Activated CD8-positive, alpha-beta T cell treated with anti-CD3 and anti-CD28 coated beads for 36 hours (primary cell): Measurements from ENCODE around the gene ARSA. TPM values are rescaled to one million over a fixed set of nuclear protein-coding genes. Genes with fewer than 3 reads are reported as not detected.

ENCODE experiments used
- ATAC-seq: fragments of 200-7000 bp; cut with Tn5 transposase; one replicate; pipeline ENCODE4 v1.10.0; 2021; ENCODE audit warnings: mild to moderate bottlenecking, moderate library complexity
- CTCF ChIA-PET: fragments of 350-600 bp; sonication (Branson Sonifier 250); formaldehyde crosslinking; loops from one replicate; lab custom pipeline; 2021; ENCODE audit warnings: antibody characterized with exemption; lab: Charles Lee
- POLR2A ChIA-PET: fragments of 350-600 bp; sonication (Branson Sonifier 250); formaldehyde crosslinking; loops from one replicate; lab custom pipeline; 2021; ENCODE audit warnings: antibody characterized with exemption; lab: Charles Lee
- DNase-seq: peaks from one replicate; pipeline ENCODE4 v3.0.0-alpha.2; 2020
- H3K27ac Mint-ChIP-seq: one replicate; pipeline ENCODE4 v1.8.0; 2021; ENCODE audit warnings: mild to moderate bottlenecking, mixed read lengths
- H3K27me3 Mint-ChIP-seq: one replicate; pipeline ENCODE4 v1.8.0; 2021; ENCODE audit warnings: mixed read lengths
- H3K36me3 Mint-ChIP-seq: one replicate; pipeline ENCODE4 v1.8.0; 2021; ENCODE audit warnings: low read depth, mixed read lengths
- H3K4me1 Mint-ChIP-seq: one replicate; pipeline ENCODE4 v1.8.0; 2021; ENCODE audit warnings: low read depth, mixed read lengths
- H3K4me3 Mint-ChIP-seq: one replicate; pipeline ENCODE4 v1.8.0; 2021; ENCODE audit warnings: mild to moderate bottlenecking, moderate library complexity, mixed read lengths
- H3K9me3 Mint-ChIP-seq: one replicate; pipeline ENCODE4 v1.8.0; 2021; ENCODE audit warnings: mixed read lengths
- intact Hi-C: fragments of 100-400 bp; cut with micrococcal nuclease; formaldehyde crosslinking; loops from one replicate; pipeline ENCODE4 v1.10.0; 2022
- total RNA-seq, 2 experiments: library from RNA; stranded (reverse); gene quantifications; one replicate each; pipeline ENCODE4 v1.2.3, GENCODE V29; 2021
- TF ChIP-seq, protein P1 (sequence below): fragments of 200-600 bp; IDR thresholded peaks from one replicate; pipeline ENCODE4 v1.8.0; 2022; ENCODE audit warnings: antibody characterized with exemption, mild to moderate bottlenecking

Gene ARSA
- total RNA-seq, 2 experiments from 2014 or later: 11.6 to 11.8 TPM

DNA sequence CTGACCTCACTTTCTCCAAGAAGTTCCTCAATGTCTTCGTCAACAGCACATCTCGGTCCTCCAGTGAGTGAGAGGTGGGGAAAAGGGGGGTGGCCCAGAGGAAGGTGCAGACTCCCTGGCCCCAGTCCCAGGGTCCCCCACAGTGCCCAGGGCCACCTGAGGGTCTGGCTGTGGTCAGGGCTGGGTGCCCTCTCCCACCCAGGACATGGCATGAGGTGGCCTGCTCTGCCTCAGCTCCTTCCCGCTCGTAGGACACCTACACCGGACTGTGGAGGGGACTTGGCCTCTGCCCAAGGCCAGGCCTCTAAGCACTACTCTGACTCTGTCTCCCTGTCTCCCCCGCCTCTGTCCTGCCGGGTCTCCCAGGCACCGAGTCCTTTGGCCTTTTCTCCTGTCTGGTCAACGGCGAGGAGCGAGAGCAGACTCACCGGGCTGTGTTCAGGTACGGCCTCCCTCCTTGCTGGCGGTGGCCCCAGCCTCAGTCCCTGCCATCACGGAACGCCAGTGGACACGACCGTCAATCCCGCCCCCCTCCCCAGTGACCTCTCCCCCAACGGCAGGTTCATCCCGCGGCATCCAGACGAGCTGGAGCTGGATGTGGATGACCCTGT, 22.8 kb downstream of the ARSA start:
- ATAC-seq: no peak
- H3K36me3 Mint-ChIP-seq: no peaks in the 10 kb centered on the region
- DNase-seq: no peak
- H3K9me3 Mint-ChIP-seq: no peaks in the 10 kb centered on the region
- CTCF ChIA-PET: no interaction called here
- H3K27ac Mint-ChIP-seq: no peak overlapping the region
- TF ChIP-seq, protein P1, sequence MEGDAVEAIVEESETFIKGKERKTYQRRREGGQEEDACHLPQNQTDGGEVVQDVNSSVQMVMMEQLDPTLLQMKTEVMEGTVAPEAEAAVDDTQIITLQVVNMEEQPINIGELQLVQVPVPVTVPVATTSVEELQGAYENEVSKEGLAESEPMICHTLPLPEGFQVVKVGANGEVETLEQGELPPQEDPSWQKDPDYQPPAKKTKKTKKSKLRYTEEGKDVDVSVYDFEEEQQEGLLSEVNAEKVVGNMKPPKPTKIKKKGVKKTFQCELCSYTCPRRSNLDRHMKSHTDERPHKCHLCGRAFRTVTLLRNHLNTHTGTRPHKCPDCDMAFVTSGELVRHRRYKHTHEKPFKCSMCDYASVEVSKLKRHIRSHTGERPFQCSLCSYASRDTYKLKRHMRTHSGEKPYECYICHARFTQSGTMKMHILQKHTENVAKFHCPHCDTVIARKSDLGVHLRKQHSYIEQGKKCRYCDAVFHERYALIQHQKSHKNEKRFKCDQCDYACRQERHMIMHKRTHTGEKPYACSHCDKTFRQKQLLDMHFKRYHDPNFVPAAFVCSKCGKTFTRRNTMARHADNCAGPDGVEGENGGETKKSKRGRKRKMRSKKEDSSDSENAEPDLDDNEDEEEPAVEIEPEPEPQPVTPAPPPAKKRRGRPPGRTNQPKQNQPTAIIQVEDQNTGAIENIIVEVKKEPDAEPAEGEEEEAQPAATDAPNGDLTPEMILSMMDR: no peak
- POLR2A ChIA-PET: interaction anchor here (1.1 kb wide), 1 partner anchor 79 kb away, joined by 3 read pairs; no protein-coding TSS in a partner anchor
- intact Hi-C loops: no loop called here
- peaks cover 33% of the 10 kb centered on the region for H3K27me3 Mint-ChIP-seq
- no peak overlapping the region for H3K4me3 Mint-ChIP-seq
- H3K4me1 Mint-ChIP-seq: peaks cover 3% of the 10 kb centered on the region

DNA sequence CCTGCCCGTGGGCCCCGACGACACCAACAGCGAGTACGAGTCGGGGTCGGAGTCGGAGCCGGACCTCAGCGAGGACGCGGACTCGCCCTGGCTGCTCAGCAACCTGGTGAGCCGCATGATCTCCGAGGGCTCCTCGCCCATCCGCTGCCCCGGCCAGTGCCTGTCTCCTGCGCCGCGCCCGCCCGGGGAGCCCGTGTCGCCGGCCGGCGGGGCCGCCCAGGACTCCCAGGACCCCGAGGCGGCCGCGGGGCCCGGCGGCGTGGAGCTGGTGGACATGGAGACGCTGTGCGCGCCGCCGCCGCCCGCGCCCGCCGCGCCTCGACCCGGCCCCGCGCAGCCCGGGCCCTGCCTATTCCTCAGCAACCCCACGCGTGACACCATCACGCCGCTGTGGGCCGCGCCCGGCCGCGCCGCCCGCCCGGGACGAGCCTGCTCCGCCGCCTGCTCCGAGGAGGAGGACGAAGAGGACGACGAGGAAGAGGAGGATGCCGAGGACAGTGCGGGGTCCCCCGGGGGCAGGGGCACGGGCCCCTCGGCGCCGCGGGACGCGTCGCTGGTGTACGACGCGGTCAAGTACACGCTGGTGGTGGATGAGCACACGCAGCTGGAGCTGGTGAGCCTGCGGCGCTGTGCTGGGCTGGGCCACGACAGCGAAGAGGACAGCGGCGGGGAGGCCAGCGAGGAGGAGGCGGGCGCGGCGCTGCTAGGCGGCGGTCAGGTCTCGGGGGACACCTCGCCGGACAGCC, 23.5 kb downstream of the ARSA start:
- H3K27me3 Mint-ChIP-seq: peaks cover 35% of the 10 kb centered on the region
- TF ChIP-seq, protein P1: no peak
- ChIA-PET CTCF (interaction anchor here (0.9 kb wide), 1 partner anchor 24 kb away, joined by 3 read pairs; the partner anchor contains the start of gene ARSA), POLR2A (interaction anchor here (1.1 to 1.7 kb wide), 2 partner anchors 22 to 78 kb away, joined by 3 to 4 read pairs; partner anchors contain the start of gene CHKB)
- H3K27ac Mint-ChIP-seq: no peak overlapping the region
- no peaks in the 10 kb centered on the region for H3K36me3 Mint-ChIP-seq
- peaks cover 6% of the 10 kb centered on the region for H3K4me1 Mint-ChIP-seq
- ATAC-seq (no peak), DNase-seq (no peak)
- H3K9me3 Mint-ChIP-seq: no peaks in the 10 kb centered on the region
- H3K4me3 Mint-ChIP-seq: no peak overlapping the region
- intact Hi-C loops: no loop called here

GRCh38 chr22:50603511-50604255, 24.3 kb downstream of the ARSA start:
- ChIA-PET CTCF (interaction anchor here (0.9 kb wide), 1 partner anchor 24 kb away, joined by 3 read pairs; the partner anchor contains the start of gene ARSA), POLR2A (interaction anchor here (1.0 to 1.7 kb wide), 3 partner anchors 21 to 78 kb away, joined by 3 to 4 read pairs (median 4); partner anchors contain the start of genes CHKB and SCO2)

DNA sequence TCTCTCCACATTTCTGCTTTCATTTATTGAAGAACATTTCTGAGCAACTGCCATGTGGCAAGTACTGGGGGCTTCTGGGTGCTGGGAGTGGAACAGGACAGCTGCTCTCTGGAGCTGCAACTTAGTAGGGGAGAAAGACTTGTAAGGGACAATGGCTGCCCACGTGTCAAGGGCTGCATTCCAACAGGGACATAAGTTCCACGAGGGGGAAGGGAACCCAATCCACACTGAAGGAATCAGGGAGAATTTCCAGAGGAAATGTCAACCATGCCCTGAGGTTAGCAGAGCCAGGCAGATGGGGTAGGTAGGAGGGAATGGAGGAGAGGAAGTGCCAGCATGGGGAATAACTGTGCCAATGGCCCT, 25.6 kb downstream of the ARSA start:
- DNase-seq (no peak), ATAC-seq (no peak)
- Mint-ChIP-seq H3K4me3 (no peak overlapping the region), H3K27me3 (peaks cover 35% of the 10 kb centered on the region), H3K36me3 (no peaks in the 10 kb centered on the region), H3K9me3 (no peaks in the 10 kb centered on the region), H3K27ac (no peak overlapping the region), H3K4me1 (peaks cover 6% of the 10 kb centered on the region)
- POLR2A ChIA-PET: interaction anchor here (0.6 to 1.7 kb wide), 4 partner anchors 20 to 77 kb away, joined by 3 to 5 read pairs (median 4); partner anchors contain the start of genes CHKB, SCO2 and SYCE3
- TF ChIP-seq, protein P1: no peak
- intact Hi-C loops: no loop called here
- CTCF ChIA-PET: interaction anchor here (1.0 to 1.6 kb wide), 2 partner anchors 19 to 77 kb away, joined by 3 to 5 read pairs; partner anchors contain the start of gene SCO2

More at GRCh38 chr22:50603511-50604255, 24.3 kb downstream of the ARSA start:
- Mint-ChIP-seq H3K27ac (no peak overlapping the region), H3K9me3 (no peaks in the 10 kb centered on the region), H3K4me3 (no peak overlapping the region), H3K4me1 (peaks cover 6% of the 10 kb centered on the region), H3K27me3 (peaks cover 35% of the 10 kb centered on the region), H3K36me3 (no peaks in the 10 kb centered on the region)
- no peak for DNase-seq
- intact Hi-C loops: no loop called here
- TF ChIP-seq, protein P1: no peak
- no peak for ATAC-seq
